Spleen (tissue), 11 donors: Measurements from ENCODE around the gene ATF3. TPM values are rescaled to one million over a fixed set of nuclear protein-coding genes. Genes with fewer than 3 reads are reported as not detected.

ENCODE experiments used
- DNase-seq: peaks from one replicate; pipeline ENCODE4 v3.0.0-alpha.2; 2020
- H3K27ac ChIP-seq, 8 donors: fragments of 200-600 bp; sonication (generic) in 7 of 8; 1 replicate in 4 of 8; 2 replicates in 4 of 8; pipeline versions ENCODE4 v1.5.0 to v1.8.0; 2016 to 2021; ENCODE audit warnings: inconsistent platforms in 4 of 8, mild to moderate bottlenecking in 4 of 8, moderate library complexity in 1 of 8
- H3K27me3 ChIP-seq, 7 donors: fragments of 200-600 bp; sonication (generic) in 6 of 7; replicated peaks in 1 of 7; 1 replicate in 4 of 7; 2 replicates in 3 of 7; pipeline versions ENCODE4 v1.5.0 to v1.8.0; 2016 to 2021; ENCODE audit warnings: inconsistent platforms in 3 of 7, mild to moderate bottlenecking in 1 of 7
- H3K36me3 ChIP-seq, 6 donors: fragments of 200-600 bp; sonication (generic) in 5 of 6; 1 replicate in 4 of 6; 2 replicates in 2 of 6; pipeline versions ENCODE4 v1.5.0 to v1.8.0; 2016 to 2021; ENCODE audit warnings: inconsistent platforms in 2 of 6
- H3K4me1 ChIP-seq, 6 donors: fragments of 200-600 bp; sonication (generic) in 5 of 6; 1 replicate in 3 of 6; 2 replicates in 3 of 6; pipeline versions ENCODE4 v1.5.0 to v1.8.0; 2016 to 2021; ENCODE audit warnings: inconsistent platforms in 3 of 6
- H3K4me3 ChIP-seq, 8 donors: fragments of 200-600 bp; sonication (generic) in 7 of 8; 1 replicate in 4 of 8; 2 replicates in 4 of 8; pipeline versions ENCODE4 v1.5.0 to v1.8.0; 2016 to 2021; ENCODE audit warnings: inconsistent platforms in 4 of 8, mild to moderate bottlenecking in 4 of 8, moderate library complexity in 2 of 8
- H3K9me3 ChIP-seq, 8 donors: fragments of 200-600 bp; sonication (generic) in 7 of 8; 1 replicate in 4 of 8; 2 replicates in 4 of 8; pipeline versions ENCODE4 v1.5.0 to v1.8.0; 2016 to 2021; ENCODE audit warnings: inconsistent platforms in 4 of 8
- POLR2A ChIP-seq, 3 donors: fragments of 450-650 bp; IDR thresholded peaks; one replicate each; pipeline ENCODE4 v1.5.1; 2017; ENCODE audit warnings: antibody characterized with exemption in 3 of 3, mild to moderate bottlenecking in 1 of 3
- POLR2AphosphoS5 ChIP-seq, 3 donors: sonication (generic); formaldehyde crosslinking; IDR thresholded peaks; one replicate each; pipeline ENCODE4 v1.5.1; 2017; ENCODE audit warnings: antibody characterized with exemption in 3 of 3
- WGBS, 5 donors: extraction: QIAGEN DNeasy Blood & Tissue Kit in 3 of 5; methylation state at CpG; one replicate each; pipeline versions ENCODE4 v1.1.5 to v1.1.7; 2013 to 2018; 5-methylcytosine and 5-hydroxymethylcytosine counted together
- intact Hi-C: fragments of 100-400 bp; cut with DNase I; formaldehyde crosslinking; loops from one replicate; pipeline ENCODE4 v1.15.0; 2023; ENCODE audit warnings: low total_unique reads
- polyA plus RNA-seq, 3 donors: library from polyadenylated mRNA; stranded (reverse); fragments of 200-250 nt; gene quantifications; one replicate each; pipeline ENCODE4 v1.2.1, GENCODE V29; 2013
- total RNA-seq, 7 donors: library from RNA; depleted of rRNA in 3 of 7; stranded (reverse); fragments of >200 nt in 3 of 7; fragmentation: NEBNext Ultra II Directional in 4 of 7; extraction: Animal tissue kit (Norgen Biotek cat#: 25700) in 4 of 7; gene quantifications; one replicate each; pipeline versions ENCODE4 v1.1.0 to v1.2.1, GENCODE V29; 2016 to 2021
- TF ChIP-seq, protein P1 (sequence below), 11 experiments: fragments of 200-600 bp in 7 of 11; fragments of 450-650 bp in 4 of 11; sonication (generic) in 4 of 11; IDR thresholded peaks in 8 of 11; conservative IDR thresholded peaks in 3 of 11; 1 replicate in 7 of 11; 2 replicates in 4 of 11; pipeline versions ENCODE4 v1.4.0 to v1.8.0; 2016 to 2021; ENCODE audit warnings: antibody characterized with exemption in 11 of 11, inconsistent platforms in 4 of 11, mild to moderate bottlenecking in 1 of 11
- donor health status: healthy with polysubstance abuse.
- donor health status: DM: no; HTN: no; CAD: no; lungs with moderate emphysema.
- donor health status: DM: no; HTN: no; CAD: no.
- donor health status: Bipolar disorder and iron deficiency.
- donor health status: healthy.
- donor health status: DM: no; HTN: no; CAD: no.
- donor health status: DM: yes; HTN: yes; CAD: no.

Gene ATF3
- total and polyA plus RNA-seq, 10 donors = 1.4 to 31.8 (median 7.4) TPM

DNA sequence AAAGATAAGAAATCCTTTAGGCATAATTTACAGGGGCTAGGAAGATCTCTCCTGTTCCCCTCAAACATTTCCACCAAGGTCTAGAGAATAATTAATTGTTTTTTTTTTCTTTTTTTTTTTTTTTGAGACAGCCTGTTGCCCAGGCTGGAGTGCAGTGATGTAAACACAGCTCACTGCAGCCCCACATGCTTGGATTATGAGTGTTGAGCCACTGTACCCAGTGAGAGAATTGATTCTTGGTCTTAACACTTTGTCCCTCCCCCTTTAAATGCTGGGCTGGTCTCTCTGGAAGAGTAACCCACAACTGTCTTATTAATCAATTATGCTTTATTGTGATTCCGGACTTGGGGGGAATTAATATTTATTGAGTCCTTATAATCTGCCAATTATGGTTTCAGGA lies 33.4 kb downstream of the ATF3 start:
- H3K4me1 ChIP-seq = peaks cover 1 to 8% (median 5%) of the 10 kb centered on the region in 6 donors
- no peak overlapping the region for H3K27ac ChIP-seq
- H3K27me3 ChIP-seq = no peaks in the 10 kb centered on the region
- peaks cover 0 to 14% (median 8%) of the 10 kb centered on the region in 8 donors for H3K9me3 ChIP-seq
- H3K4me3 ChIP-seq = no peak overlapping the region
- TF ChIP-seq, protein P1, sequence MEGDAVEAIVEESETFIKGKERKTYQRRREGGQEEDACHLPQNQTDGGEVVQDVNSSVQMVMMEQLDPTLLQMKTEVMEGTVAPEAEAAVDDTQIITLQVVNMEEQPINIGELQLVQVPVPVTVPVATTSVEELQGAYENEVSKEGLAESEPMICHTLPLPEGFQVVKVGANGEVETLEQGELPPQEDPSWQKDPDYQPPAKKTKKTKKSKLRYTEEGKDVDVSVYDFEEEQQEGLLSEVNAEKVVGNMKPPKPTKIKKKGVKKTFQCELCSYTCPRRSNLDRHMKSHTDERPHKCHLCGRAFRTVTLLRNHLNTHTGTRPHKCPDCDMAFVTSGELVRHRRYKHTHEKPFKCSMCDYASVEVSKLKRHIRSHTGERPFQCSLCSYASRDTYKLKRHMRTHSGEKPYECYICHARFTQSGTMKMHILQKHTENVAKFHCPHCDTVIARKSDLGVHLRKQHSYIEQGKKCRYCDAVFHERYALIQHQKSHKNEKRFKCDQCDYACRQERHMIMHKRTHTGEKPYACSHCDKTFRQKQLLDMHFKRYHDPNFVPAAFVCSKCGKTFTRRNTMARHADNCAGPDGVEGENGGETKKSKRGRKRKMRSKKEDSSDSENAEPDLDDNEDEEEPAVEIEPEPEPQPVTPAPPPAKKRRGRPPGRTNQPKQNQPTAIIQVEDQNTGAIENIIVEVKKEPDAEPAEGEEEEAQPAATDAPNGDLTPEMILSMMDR (IDR thresholded peaks at IDR 0.05 in 8 of 11, conservative IDR thresholded peaks at IDR 0.05 in 3 of 11) = no peak
- no peak for TF ChIP-seq POLR2A (IDR thresholded peaks at IDR 0.05)
- TF ChIP-seq POLR2AphosphoS5 (IDR thresholded peaks at IDR 0.05) = no peak
- DNase-seq = no peak
- WGBS, 5 donors = 90 to 100% (median 97%) methylated on average over 1 of the region's 1 CpG
- intact Hi-C loops = no loop called here
- H3K36me3 ChIP-seq = no peaks in the 10 kb centered on the region

DNA sequence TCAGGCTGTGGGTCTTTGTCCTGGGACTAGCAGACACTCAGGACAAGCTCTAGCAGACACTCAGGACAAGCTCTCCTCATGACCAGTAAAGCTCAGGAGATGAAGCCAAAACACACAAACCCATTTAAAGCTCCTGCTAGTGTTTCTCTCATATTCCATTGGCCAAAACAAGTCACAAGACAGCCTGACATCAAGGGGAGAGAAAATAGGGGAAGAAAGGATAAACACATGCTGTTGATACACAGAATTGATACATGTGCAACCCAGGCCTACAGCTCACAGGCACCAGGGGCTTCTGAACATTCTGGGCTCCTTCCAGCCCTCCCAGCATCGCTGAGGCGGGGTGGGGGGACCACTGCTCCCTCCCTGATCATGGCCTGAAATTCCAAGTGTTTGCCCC lies 35.3 kb downstream of the ATF3 start:
- peaks cover 0 to 14% (median 8%) of the 10 kb centered on the region in 8 donors for H3K9me3 ChIP-seq
- H3K27me3 ChIP-seq = no peaks in the 10 kb centered on the region
- 56 to 95% (median 77%) methylated on average over 2 of the region's 2 CpGs for WGBS, 5 donors
- TF ChIP-seq, protein P1 (IDR thresholded peaks at IDR 0.05 in 8 of 11, conservative IDR thresholded peaks at IDR 0.05 in 3 of 11) = no peak
- no peak for TF ChIP-seq POLR2A (IDR thresholded peaks at IDR 0.05)
- no peak for TF ChIP-seq POLR2AphosphoS5 (IDR thresholded peaks at IDR 0.05)
- H3K36me3 ChIP-seq = no peaks in the 10 kb centered on the region
- intact Hi-C loops = no loop called here
- no peaks in the 10 kb centered on the region for H3K4me1 ChIP-seq
- DNase-seq = no peak
- no peak overlapping the region for H3K27ac ChIP-seq
- no peak overlapping the region for H3K4me3 ChIP-seq

DNA sequence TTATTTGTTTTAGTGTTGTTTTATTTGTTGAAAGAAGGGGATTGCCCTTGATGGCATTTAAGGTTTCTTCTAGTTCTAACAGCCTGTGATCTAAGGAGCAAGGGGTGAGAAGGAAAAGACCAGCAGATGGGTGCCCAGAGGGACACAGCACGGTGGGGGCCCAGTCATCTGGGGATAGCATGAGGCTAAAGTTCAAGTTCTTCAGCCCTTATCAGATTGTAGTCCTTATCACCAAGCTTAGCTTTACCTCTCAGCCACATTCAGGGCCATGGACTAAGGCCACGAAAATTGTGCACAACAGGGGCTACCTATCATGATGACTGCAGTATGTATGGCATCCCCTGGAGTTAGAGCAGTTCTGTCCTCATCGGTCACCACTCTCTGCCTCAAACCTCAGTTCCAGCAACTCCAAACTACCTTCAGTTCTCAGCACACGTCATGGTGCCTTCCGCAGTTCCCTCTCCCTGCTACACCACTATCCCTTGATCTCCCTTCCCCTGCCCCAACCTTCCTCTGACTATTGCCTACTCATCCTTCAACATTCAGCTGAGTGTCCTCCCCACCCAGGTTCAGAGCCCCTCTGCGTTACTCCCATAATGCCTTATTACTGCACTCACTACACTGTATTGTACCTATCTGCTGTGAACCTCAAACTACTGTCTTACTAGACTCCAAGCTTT lies 36.4 kb downstream of the ATF3 start:
- no peaks in the 10 kb centered on the region for H3K36me3 ChIP-seq
- 81 to 96% (median 83%) methylated on average over 6 of the region's 6 CpGs for WGBS, 5 donors
- H3K9me3 ChIP-seq = peaks cover 0 to 12% (median 8%) of the 10 kb centered on the region in 8 donors
- DNase-seq = no peak
- H3K4me3 ChIP-seq = no peak overlapping the region
- H3K27me3 ChIP-seq = no peaks in the 10 kb centered on the region
- no peaks in the 10 kb centered on the region for H3K4me1 ChIP-seq
- intact Hi-C loops = no loop called here
- no peak for TF ChIP-seq POLR2A (IDR thresholded peaks at IDR 0.05)
- TF ChIP-seq POLR2AphosphoS5 (IDR thresholded peaks at IDR 0.05) = no peak
- TF ChIP-seq, protein P1 (IDR thresholded peaks at IDR 0.05 in 8 of 11, conservative IDR thresholded peaks at IDR 0.05 in 3 of 11) = no peak
- H3K27ac ChIP-seq = no peak overlapping the region

DNA sequence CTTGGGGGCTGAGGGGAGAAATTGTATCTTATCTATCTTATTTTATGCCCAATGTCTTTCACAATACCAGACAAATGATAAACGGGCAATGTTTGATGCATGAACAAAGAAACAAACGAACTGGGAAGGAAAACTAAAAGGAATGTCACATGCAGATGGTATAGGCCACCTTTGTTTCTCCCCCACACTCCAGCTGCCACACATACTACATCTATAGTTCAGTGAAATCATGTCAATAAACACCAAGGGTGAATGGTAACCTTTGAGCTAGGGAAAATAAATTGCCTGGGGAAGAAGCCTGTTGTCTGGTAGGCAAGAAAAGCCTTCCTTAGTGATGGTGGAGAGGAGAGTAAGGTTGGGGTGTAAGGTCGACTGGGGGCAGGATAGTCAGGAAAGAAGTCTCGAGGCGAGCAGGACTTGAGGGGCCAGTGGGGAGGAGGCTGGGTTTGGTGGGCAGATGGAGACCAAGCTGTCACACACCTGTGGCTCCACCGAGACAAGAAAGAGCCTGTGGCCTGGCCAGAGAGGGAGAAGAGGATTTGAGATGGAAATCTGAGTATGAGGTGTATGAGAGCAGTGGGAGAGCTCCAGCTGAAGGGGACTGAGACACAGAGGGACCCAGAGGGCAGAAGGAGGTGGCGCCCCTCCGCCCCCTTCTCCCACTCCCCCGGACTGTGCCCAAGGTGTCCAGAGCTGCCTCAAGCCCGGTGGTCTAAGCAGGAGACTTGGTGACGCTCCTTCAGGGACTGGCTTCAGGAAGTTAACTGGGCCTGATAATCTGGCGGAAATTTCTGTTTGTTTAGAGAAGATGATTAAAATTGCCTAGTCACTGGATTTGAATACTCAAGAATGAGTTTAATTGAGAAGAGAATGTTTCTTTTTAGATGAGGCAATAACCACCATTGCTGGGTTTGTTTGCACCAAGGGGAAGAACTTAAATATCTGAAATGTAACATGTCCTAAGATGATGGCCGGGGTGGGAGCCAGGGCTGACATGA lies 37.3 kb downstream of the ATF3 start:
- 65 to 77% (median 72%) methylated on average over 13 of the region's 13 CpGs for WGBS, 5 donors
- no peak overlapping the region for H3K27ac ChIP-seq
- DNase-seq = no peak
- no peak overlapping the region for H3K4me3 ChIP-seq
- no peak for TF ChIP-seq POLR2AphosphoS5 (IDR thresholded peaks at IDR 0.05)
- no peak for TF ChIP-seq POLR2A (IDR thresholded peaks at IDR 0.05)
- TF ChIP-seq, protein P1 (IDR thresholded peaks at IDR 0.05 in 8 of 11, conservative IDR thresholded peaks at IDR 0.05 in 3 of 11) = no peak
- no peaks in the 10 kb centered on the region for H3K27me3 ChIP-seq
- peaks cover 0 to 4% (median 0%) of the 10 kb centered on the region in 8 donors for H3K9me3 ChIP-seq
- intact Hi-C loops = no loop called here
- no peaks in the 10 kb centered on the region for H3K4me1 ChIP-seq
- no peaks in the 10 kb centered on the region for H3K36me3 ChIP-seq
